Measurements from ENCODE around the gene NTPCR. TPM values are rescaled to one million over a fixed set of nuclear protein-coding genes. Genes with fewer than 3 reads are reported as not detected.

The NTPCR gene
- total and polyA plus RNA-seq, 2 donors, result 50.8 to 53.7 TPM

GRCh38 chr1:232937741-232938375 lies 12.6 kb upstream of the NTPCR start:
- H3K27ac ChIP-seq (ENCODE audit: low read depth in 1 of 2, low read length in 1 of 2), result peak overlapping the region in 1 of 2 donors; percentile 18
- no peaks in the 10 kb centered on the region for H3K36me3 ChIP-seq (ENCODE audit: control insufficient read depth in 2 of 2, insufficient read depth in 2 of 2, low read length in 1 of 2)
- DNase-seq (ENCODE audit: low read depth in 6 of 9, low spot score in 9 of 9), result peak in 1 of 9 donors; percentile 34
- WGBS, result 87% methylated on average over 8 of the region's 8 CpGs
- peaks cover 2 to 23% of the 10 kb centered on the region in 2 donors for H3K4me1 ChIP-seq (ENCODE audit: control insufficient read depth in 2 of 2, insufficient read depth in 2 of 2, low read length in 2 of 2)
- H3K9me3 ChIP-seq (ENCODE audit: control insufficient read depth in 2 of 2, insufficient read depth in 1 of 2, low read length in 1 of 2), result no peaks in the 10 kb centered on the region
- no peaks in the 10 kb centered on the region for H3K27me3 ChIP-seq (ENCODE audit: control insufficient read depth in 2 of 2, insufficient read depth in 1 of 2, low read length in 1 of 2)
- H3K4me3 ChIP-seq (ENCODE audit: low read length in 2 of 2), result no peak overlapping the region

GRCh38 chr1:232938926-232939325 lies 11.5 kb upstream of the NTPCR start:
- WGBS, result 98% methylated on average over 11 of the region's 11 CpGs
- Histone ChIP-seq H3K27me3 (ENCODE audit: control insufficient read depth in 2 of 2, insufficient read depth in 1 of 2, low read length in 1 of 2) (no peaks in the 10 kb centered on the region), H3K27ac (ENCODE audit: low read depth in 1 of 2, low read length in 1 of 2) (no peak overlapping the region), H3K4me3 (ENCODE audit: low read length in 2 of 2) (no peak overlapping the region), H3K9me3 (ENCODE audit: control insufficient read depth in 2 of 2, insufficient read depth in 1 of 2, low read length in 1 of 2) (no peaks in the 10 kb centered on the region), H3K36me3 (ENCODE audit: control insufficient read depth in 2 of 2, insufficient read depth in 2 of 2, low read length in 1 of 2) (no peaks in the 10 kb centered on the region), H3K4me1 (ENCODE audit: control insufficient read depth in 2 of 2, insufficient read depth in 2 of 2, low read length in 2 of 2) (peaks cover 2 to 28% of the 10 kb centered on the region in 2 donors)
- DNase-seq (ENCODE audit: low read depth in 6 of 9, low spot score in 9 of 9), result no peak

- peaks cover 0 to 5% of the 10 kb centered on the region in 2 donors for H3K9me3 ChIP-seq (ENCODE audit: control insufficient read depth in 2 of 2, insufficient read depth in 1 of 2, low read length in 1 of 2)
- 92% methylated on average over 2 of the region's 2 CpGs for WGBS
Observed at GRCh38 chr1:232939748-232940147, 10.7 kb upstream of the NTPCR start.

GRCh38 chr1:232940262-232940661 lies 10.1 kb upstream of the NTPCR start:
- Histone ChIP-seq H3K4me1 (ENCODE audit: control insufficient read depth in 2 of 2, insufficient read depth in 2 of 2, low read length in 2 of 2) (peaks cover 1 to 30% of the 10 kb centered on the region in 2 donors), H3K27me3 (ENCODE audit: control insufficient read depth in 2 of 2, insufficient read depth in 1 of 2, low read length in 1 of 2) (no peaks in the 10 kb centered on the region), H3K9me3 (ENCODE audit: control insufficient read depth in 2 of 2, insufficient read depth in 1 of 2, low read length in 1 of 2) (peaks cover 0 to 5% of the 10 kb centered on the region in 2 donors), H3K4me3 (ENCODE audit: low read length in 2 of 2) (no peak overlapping the region), H3K27ac (ENCODE audit: low read depth in 1 of 2, low read length in 1 of 2) (no peak overlapping the region), H3K36me3 (ENCODE audit: control insufficient read depth in 2 of 2, insufficient read depth in 2 of 2, low read length in 1 of 2) (no peaks in the 10 kb centered on the region)
- WGBS, result 95% methylated on average over 1 of the region's 1 CpG
- DNase-seq (ENCODE audit: low read depth in 6 of 9, low spot score in 9 of 9), result no peak

More at GRCh38 chr1:232939748-232940147, 10.7 kb upstream of the NTPCR start:
- H3K27ac ChIP-seq (ENCODE audit: low read depth in 1 of 2, low read length in 1 of 2), result no peak overlapping the region
- no peak overlapping the region for H3K4me3 ChIP-seq (ENCODE audit: low read length in 2 of 2)
- DNase-seq (ENCODE audit: low read depth in 6 of 9, low spot score in 9 of 9), result no peak
- H3K4me1 ChIP-seq (ENCODE audit: control insufficient read depth in 2 of 2, insufficient read depth in 2 of 2, low read length in 2 of 2), result peaks cover 2 to 34% of the 10 kb centered on the region in 2 donors
- no peaks in the 10 kb centered on the region for H3K36me3 ChIP-seq (ENCODE audit: control insufficient read depth in 2 of 2, insufficient read depth in 2 of 2, low read length in 1 of 2)
- H3K27me3 ChIP-seq (ENCODE audit: control insufficient read depth in 2 of 2, insufficient read depth in 1 of 2, low read length in 1 of 2), result no peaks in the 10 kb centered on the region

GRCh38 chr1:232942413-232943294 lies 7.8 kb upstream of the NTPCR start:
- no peak overlapping the region for H3K4me3 ChIP-seq (ENCODE audit: low read length in 2 of 2)
- peaks cover 0 to 5% of the 10 kb centered on the region in 2 donors for H3K9me3 ChIP-seq (ENCODE audit: control insufficient read depth in 2 of 2, insufficient read depth in 1 of 2, low read length in 1 of 2)
- H3K27me3 ChIP-seq (ENCODE audit: control insufficient read depth in 2 of 2, insufficient read depth in 1 of 2, low read length in 1 of 2), result no peaks in the 10 kb centered on the region
- 95% methylated on average over 8 of the region's 8 CpGs for whole genome bisulfite sequencing
- H3K36me3 ChIP-seq (ENCODE audit: control insufficient read depth in 2 of 2, insufficient read depth in 2 of 2, low read length in 1 of 2), result no peaks in the 10 kb centered on the region
- H3K4me1 ChIP-seq (ENCODE audit: control insufficient read depth in 2 of 2, insufficient read depth in 2 of 2, low read length in 2 of 2), result peaks cover 0 to 16% of the 10 kb centered on the region in 2 donors
- DNase-seq (ENCODE audit: low read depth in 6 of 9, low spot score in 9 of 9), result no peak
- no peak overlapping the region for H3K27ac ChIP-seq (ENCODE audit: low read depth in 1 of 2, low read length in 1 of 2)

- Histone ChIP-seq H3K27me3 (ENCODE audit: control insufficient read depth in 2 of 2, insufficient read depth in 1 of 2, low read length in 1 of 2) (no peaks in the 10 kb centered on the region), H3K9me3 (ENCODE audit: control insufficient read depth in 2 of 2, insufficient read depth in 1 of 2, low read length in 1 of 2) (peaks cover 0 to 5% of the 10 kb centered on the region in 2 donors), H3K36me3 (ENCODE audit: control insufficient read depth in 2 of 2, insufficient read depth in 2 of 2, low read length in 1 of 2) (no peaks in the 10 kb centered on the region), H3K4me1 (ENCODE audit: control insufficient read depth in 2 of 2, insufficient read depth in 2 of 2, low read length in 2 of 2) (peaks cover 0 to 11% of the 10 kb centered on the region in 2 donors), H3K4me3 (ENCODE audit: low read length in 2 of 2) (no peak overlapping the region), H3K27ac (ENCODE audit: low read depth in 1 of 2, low read length in 1 of 2) (no peak overlapping the region)
- 73% methylated on average over 9 of the region's 9 CpGs for WGBS
- peak in 1 of 9 donors; percentile 51 for DNase-seq (ENCODE audit: low read depth in 6 of 9, low spot score in 9 of 9)
Observed at GRCh38 chr1:232943679-232944252, 6.6 kb upstream of the NTPCR start.

GRCh38 chr1:232944347-232944746 lies 6.1 kb upstream of the NTPCR start:
- Histone ChIP-seq H3K4me3 (ENCODE audit: low read length in 2 of 2) (no peak overlapping the region), H3K9me3 (ENCODE audit: control insufficient read depth in 2 of 2, insufficient read depth in 1 of 2, low read length in 1 of 2) (peaks cover 0 to 5% of the 10 kb centered on the region in 2 donors), H3K4me1 (ENCODE audit: control insufficient read depth in 2 of 2, insufficient read depth in 2 of 2, low read length in 2 of 2) (peaks cover 0 to 13% of the 10 kb centered on the region in 2 donors), H3K36me3 (ENCODE audit: control insufficient read depth in 2 of 2, insufficient read depth in 2 of 2, low read length in 1 of 2) (no peaks in the 10 kb centered on the region), H3K27ac (ENCODE audit: low read depth in 1 of 2, low read length in 1 of 2) (no peak overlapping the region), H3K27me3 (ENCODE audit: control insufficient read depth in 2 of 2, insufficient read depth in 1 of 2, low read length in 1 of 2) (no peaks in the 10 kb centered on the region)
- DNase-seq (ENCODE audit: low read depth in 6 of 9, low spot score in 9 of 9), result no peak
- 93% methylated on average over 5 of the region's 5 CpGs for WGBS

- peaks cover 0 to 21% of the 10 kb centered on the region in 2 donors for H3K4me1 ChIP-seq (ENCODE audit: control insufficient read depth in 2 of 2, insufficient read depth in 2 of 2, low read length in 2 of 2)
- H3K27me3 ChIP-seq (ENCODE audit: control insufficient read depth in 2 of 2, insufficient read depth in 1 of 2, low read length in 1 of 2), result no peaks in the 10 kb centered on the region
- H3K27ac ChIP-seq (ENCODE audit: low read depth in 1 of 2, low read length in 1 of 2), result peak overlapping the region; percentile 86 to 87
- DNase-seq (ENCODE audit: low read depth in 6 of 9, low spot score in 9 of 9), result no peak
- H3K36me3 ChIP-seq (ENCODE audit: control insufficient read depth in 2 of 2, insufficient read depth in 2 of 2, low read length in 1 of 2), result no peaks in the 10 kb centered on the region
- H3K4me3 ChIP-seq (ENCODE audit: low read length in 2 of 2), result peak overlapping the region; percentile 83 to 84
- no peaks in the 10 kb centered on the region for H3K9me3 ChIP-seq (ENCODE audit: control insufficient read depth in 2 of 2, insufficient read depth in 1 of 2, low read length in 1 of 2)
- 97% methylated on average over 5 of the region's 5 CpGs for WGBS
Observed at GRCh38 chr1:232949636-232950196, 695 bp upstream of the NTPCR start.
